GM19397 (cell line): ENCODE measurements around the gene CNTNAP2.

ENCODE experiments used
- ATAC-seq: cut with Tn5 transposase; IDR thresholded peaks from one replicate; pipeline ENCODE4 v1.9.1; 2021; ENCODE audit warnings: mild to moderate bottlenecking, moderate library complexity; ENCODE audit not compliant: unreplicated experiment

CNTNAP2 gene

DNA sequence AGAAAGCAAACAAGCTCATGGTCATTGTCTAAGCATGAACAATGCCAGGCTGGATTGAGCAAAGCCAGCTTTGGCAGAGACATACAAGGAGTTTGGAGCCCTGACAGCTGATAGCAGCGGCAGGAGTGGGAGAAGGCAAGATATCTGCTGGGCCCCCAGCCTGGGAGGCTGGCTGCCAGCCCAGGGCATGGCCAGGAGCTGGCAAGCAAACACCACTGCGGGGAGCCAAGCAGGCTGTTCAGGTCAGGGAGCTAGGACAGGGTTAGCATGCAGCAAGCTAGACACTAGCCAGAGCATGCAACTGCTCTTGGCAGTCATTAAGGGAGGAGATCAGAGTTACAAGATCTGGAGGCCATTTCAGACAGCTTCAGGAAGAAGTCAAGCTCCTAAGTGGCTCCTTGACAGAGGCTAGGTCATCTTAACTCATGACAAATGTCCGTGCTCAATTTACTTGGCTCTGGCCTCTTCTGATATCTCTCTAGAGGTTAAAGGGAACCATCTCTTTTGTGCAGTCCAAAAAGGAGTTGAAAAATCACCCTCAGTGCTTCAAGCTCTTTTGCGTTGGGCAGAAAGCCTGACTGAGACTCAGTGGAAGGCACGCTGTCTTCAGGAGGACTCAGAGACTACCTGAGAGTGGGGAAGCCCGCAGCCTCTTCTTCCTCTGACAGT, 2037.1 kb downstream of the CNTNAP2 start:
- ATAC-seq = no peak

DNA sequence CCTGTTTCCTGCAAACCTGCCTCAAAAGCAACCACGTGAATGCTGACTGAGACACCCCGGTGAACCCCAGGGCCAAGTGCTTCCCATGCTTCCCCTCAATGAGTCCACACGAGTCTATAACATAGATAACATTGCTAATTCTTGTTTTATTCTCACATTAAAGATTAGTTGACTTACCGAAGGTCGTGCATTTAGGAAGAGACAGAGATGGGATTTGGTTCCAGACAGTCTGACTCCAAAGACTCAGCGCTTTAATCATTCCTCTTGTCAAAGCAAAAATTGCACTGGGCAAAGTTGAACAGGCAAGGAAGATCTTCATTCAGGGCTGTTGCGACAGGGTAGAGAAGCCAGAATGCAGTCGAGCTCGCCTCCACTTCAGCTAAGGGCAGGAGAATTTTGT, 2038.4 kb downstream of the CNTNAP2 start:
- no peak for ATAC-seq

DNA sequence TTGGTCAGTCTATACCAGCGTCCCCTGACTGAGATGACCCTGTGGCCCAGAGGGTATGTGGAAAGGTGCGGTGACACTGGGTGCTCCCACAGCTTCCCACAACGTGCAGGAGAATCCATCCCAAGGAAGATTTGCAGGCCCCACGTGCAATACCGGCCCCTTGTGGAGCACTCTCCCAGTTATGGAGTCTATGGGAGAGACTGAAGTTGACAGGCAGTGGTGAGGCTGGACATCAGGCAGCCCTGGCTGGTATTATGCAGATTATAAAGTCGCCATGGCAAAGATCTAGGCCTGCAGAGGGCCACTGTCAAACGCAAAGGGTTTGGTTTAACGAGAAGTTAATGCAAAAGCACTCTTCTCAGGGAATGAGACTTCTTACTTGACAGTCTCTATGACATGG, 2039.2 kb downstream of the CNTNAP2 start:
- no peak for ATAC-seq

DNA sequence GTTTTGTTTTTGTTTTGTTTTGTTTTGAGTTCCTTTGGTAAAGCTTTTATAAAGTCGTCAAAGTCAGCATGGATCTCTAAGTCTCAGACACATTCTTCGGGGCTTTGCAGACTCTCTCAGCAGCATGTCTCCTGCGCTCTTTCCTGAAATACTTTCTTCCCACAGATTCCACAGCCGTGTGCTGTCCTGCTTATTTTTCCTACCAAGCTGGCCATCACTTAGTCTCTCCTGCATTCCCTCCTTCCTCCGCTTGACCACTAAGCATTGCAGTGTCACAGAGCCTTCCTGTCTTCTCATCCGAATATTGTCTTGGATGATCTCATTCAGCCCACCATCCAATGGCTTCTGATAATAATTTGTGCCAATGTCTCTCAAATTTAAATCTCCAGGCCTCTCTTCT, 2039.6 kb downstream of the CNTNAP2 start:
- ATAC-seq = no peak

DNA sequence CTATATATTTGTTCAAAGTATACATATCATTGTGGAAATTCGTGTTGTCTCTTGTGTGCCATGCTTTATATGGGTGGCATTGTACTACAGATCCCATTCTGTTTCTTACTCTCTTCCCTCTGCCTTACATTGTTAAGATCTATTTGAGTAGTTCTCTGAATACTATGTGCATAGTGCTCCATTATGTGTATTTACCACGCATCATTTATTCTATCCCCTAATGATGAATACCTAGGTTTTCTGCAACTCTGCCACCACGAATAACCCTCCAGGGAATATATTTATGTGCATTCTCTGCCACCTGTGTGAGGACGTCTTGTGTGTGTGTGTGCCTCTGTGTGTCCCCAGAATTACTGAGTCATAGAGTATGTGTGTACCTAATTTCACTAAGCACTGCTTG, 2042.7 kb downstream of the CNTNAP2 start:
- ATAC-seq = no peak

DNA sequence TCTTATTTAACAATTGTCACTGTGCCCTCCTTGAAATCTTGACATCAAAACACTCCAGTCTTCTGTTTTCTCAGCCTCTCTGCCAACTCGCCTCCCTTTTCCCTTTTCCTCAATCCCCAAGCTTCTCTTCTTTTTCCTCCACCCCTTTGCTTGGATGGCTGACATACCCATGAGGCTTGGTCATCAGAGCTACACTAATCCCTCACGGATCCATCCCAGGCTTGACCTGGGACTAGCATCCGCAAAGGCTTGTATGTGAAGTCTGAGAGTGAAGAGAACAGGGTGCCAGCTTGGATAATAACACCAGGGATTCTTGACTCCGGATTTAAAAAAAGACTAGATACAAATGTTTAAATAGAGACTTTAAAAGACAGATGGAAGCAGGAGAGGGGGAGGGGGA, 2045.2 kb downstream of the CNTNAP2 start:
- no peak for ATAC-seq

DNA sequence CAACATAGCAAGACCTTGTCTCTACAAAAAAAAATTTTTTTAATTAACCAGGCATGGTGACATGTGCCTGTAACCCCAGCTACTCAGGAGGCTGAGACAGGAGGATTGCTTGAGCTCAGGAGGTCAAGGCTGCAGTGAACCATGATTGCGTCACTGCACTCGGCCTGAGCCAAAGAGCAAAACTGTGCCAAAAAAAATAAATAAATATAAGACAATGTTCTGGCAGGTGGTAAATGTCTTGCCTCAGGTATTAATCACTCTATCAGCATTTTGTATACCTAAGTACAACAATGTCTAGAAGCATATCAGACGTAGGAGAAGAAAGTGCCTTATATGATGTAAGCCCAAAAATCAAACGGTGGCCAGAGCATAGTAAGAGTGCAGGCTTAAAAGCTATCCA, 2046.2 kb downstream of the CNTNAP2 start:
- no peak for ATAC-seq

DNA sequence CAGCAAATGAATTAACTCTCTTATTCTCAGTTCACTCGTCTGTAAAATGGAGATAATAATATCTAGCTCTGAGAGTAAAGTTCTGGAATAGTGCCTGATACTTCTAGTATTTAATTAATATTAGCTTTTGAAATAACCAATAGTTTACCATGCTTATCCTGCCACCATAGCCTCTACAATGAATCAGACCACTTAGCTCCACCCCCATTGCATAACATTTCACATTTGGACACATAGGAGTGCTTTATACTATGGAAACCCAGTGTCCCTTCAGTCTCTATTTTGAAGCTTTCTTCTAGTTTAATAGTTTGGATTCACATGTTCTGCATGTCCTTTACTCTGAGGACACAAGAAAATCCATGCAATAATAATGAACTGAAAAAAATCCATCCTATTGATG, 2046.6 kb downstream of the CNTNAP2 start:
- no peak for ATAC-seq

DNA sequence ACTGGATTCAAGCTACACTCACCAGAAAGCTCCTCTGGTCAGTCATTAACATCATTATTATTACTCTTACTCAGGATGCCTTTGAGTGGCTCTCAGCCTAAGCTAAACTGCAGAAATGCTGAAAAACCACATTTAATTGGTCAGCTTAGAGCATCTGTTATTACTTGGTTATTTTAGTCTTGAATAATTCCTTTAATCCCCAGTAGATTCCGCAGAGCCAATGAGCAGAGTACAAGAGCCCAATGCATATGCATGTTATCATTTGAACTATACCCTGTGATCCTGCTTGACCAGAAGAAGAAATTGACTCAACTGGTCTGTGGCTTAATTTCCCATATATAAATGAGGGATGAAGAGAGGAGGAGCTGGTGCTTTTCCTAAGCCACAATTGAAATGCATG, 2056.3 kb downstream of the CNTNAP2 start:
- no peak for ATAC-seq

DNA sequence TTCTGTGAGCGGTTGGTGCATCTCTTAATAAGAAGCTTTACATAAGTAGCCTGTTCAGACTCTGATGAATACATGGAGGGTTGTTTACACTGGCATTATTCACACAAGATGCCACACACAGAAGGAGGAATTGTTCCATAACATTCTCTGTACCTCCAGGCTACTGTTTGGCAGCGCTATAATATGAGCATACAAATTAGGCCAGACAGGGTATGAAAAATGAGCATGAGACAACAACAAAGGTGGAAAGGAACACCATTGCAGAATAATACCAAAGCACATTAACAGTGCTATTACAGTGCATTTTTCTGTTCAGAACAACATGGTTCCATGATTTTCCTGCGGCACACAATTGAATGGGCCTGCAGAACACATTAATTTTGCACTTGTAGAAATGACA, 2056.8 kb downstream of the CNTNAP2 start:
- no peak for ATAC-seq

DNA sequence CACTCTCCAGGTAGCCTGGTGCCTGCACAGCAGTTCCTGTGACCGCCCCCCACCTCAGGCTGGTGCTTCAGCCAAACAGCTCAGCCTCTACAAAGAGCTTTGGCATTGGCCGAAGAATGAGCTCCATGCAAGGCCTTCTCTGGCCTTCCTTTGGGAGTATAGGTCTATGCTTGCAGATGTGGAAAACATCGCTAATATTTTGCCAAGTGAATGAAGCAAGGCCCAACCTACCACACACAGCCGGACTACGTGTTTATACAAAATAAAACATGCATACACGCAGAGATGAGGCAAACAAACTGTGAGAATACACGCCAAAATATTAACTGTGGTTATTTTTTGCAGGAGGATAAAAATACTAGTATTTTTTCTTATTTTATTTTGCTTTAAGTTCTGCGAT, 2057.8 kb downstream of the CNTNAP2 start:
- ATAC-seq = no peak

DNA sequence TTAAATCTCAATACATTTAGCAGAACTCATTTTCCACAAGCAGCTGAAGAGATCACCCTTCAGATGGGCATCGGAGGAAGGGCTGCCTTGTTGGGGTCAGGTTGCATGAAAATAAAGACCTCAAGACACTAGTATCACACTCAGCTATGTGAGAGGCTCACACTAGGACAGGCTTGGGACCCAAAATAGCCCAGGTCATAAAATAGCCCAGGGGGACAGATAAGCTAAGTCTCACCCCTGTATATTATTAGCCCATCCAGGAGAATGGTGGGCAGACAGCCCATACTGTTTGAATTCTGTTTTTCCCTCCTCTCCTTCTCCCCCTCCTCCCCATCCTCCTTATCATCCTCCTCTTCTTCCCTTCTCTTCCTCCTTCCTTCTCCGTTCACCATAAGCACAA, 2058.9 kb downstream of the CNTNAP2 start:
- ATAC-seq = no peak

DNA sequence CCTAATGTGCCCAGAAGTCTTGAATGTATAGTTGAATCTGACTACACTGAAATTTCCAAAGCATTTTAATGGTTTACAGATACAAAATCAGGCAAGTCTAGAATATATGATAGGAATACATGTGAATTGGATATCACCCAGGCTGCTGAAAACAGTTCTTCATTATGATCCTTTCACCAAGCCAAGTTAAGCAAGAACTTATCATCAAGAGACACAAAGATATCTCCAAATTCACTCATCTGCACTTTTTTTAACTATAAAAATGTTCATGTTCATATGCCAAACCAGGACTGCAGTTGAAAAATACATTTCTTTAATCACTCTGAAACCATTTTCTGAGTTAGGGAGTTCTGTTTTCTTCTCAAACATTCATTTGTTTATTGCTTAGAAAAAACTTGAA, 2061.4 kb downstream of the CNTNAP2 start:
- ATAC-seq = no peak

DNA sequence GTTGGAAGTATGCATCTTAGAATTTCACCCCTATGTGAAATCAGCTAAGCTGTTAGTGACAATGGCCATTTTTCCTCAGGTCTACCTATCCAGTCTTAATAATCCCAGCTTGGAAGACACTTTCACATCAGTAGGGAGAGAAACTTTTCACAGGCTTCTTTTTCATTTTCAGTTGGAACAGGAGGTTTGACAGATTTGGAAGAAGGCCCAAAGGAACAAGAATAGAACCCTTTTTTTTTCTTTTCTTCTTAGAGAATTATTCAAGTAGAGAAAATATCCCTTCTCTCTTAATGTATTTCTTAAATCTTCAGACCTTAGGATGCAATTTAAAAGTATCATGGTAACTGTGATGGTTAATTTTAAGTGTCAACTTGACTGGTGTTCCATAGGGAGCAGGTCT, 2063.5 kb downstream of the CNTNAP2 start:
- ATAC-seq = no peak

DNA sequence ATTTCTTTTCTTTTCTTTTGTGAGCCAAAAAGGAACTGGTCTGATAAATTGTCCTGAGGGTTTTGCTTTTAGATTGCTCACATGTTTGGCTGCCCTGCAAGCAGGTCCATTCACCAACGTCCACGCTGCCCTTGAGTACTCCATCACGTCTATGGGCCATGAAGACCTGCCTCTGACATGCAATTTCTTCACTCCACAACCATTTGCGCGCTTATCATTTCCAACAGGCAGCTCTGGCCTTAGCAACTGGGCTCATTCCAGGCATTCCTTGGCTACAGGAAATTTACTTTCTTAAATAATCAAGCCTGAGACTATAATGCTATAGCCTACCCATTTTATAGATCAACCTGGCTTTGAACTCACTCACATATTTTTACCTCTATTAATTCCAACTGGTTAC, 2065.7 kb downstream of the CNTNAP2 start:
- no peak for ATAC-seq

DNA sequence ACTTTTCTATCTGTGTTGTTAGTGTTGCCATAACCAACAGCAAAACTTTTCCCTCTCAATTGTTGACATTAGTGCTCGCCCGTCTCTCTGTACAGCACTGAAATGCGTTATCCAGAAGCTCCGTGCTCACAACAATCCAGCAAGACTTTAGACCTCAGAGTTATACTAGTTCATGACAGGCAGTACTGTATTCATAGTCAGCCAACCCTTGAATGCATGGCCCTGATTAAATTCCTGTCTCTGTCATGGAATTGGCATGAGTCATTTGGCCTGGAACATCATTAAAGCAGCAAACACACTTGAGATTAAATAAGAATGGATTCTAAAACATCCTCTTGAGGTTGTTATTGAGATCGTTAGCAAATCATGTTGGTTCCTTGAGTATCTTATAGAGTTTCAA, 2068.4 kb downstream of the CNTNAP2 start:
- no peak for ATAC-seq

DNA sequence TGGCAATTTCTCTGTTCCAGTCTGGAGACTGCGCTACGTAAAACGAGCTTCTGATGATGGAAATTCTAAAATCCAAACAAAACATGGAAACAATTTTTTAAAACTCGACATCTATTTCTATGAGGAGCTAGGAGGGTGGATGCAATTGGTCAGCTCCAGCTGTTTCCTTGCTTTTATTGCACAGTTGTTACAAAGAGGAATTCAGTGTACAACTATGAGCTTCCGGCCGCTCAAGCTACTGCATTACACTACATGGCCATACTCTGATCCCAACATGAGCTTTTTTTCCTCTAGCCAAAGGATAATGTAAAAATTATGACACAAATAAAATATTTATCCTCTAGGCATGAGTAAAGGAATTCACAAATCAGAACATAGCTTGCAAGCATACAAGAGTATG, 2070.9 kb downstream of the CNTNAP2 start:
- ATAC-seq = no peak

DNA sequence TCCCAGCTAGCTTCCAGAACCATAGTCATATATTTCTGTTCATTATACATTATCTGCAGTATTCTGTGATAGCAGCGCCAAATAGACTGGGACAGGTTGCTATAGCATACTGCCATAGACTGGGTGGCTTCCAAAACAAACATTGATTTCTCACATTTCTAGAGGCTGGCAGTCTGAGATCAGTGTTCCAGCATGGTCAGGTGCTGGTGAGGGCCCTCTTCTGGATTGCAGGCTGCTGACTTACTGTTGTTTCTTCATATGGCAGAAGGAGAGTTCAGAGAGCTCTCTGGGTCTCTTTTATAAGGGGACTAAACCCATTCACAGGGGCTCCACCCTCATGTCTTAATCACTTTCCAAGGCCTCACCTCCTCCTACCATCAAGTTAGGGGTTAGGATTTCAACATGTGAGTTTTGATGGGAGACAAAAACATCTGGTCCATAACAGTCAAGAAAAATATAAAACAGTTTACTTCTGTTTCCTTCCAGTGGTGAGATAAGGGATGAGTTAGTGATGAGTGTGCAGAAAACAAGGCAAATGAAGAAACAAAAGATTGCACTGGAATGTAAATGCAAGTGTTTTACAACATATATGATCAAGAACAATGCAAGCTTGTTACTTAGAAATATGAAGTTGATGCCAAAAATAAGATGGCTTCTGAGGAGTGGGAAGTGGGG, 2074.9 kb downstream of the CNTNAP2 start:
- no peak for ATAC-seq

DNA sequence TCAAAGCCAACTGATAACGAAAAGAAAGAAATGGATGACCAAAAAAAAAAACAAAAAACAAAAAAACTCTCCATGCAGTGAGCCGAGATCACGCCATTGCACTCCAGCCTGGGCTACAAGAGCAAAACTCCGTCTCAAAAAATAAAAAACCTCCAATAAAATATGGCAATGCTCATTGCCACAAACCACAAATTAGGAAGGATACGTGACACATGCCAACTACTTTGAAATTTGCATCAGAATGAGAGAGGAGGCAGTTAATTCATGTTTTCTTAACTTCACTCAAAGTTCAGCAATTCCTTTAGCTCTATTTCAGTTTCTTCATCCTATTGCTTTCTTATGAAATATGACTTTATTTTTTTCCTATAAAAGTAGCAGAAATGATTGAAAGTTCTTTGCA, 2075.9 kb downstream of the CNTNAP2 start:
- ATAC-seq = no peak

DNA sequence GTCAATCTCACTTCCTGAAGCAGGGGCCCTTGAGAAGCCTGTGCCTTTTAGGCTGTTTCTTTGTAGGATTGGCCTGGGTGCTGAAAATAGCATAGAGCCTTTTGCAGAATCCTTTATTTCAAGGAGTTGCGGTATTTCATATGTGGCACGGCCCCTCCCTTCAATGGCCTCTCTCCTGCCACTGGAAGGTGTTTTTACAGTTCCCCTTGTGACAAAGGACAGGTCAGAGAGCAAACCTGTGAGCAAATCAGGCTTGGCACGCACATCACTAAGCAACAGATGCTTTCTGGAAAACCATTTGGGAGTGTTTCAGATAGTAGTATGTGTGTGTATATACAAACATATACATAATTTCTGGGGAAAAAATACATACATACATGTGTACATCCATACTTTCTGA, 2085.4 kb downstream of the CNTNAP2 start:
- ATAC-seq = no peak

DNA sequence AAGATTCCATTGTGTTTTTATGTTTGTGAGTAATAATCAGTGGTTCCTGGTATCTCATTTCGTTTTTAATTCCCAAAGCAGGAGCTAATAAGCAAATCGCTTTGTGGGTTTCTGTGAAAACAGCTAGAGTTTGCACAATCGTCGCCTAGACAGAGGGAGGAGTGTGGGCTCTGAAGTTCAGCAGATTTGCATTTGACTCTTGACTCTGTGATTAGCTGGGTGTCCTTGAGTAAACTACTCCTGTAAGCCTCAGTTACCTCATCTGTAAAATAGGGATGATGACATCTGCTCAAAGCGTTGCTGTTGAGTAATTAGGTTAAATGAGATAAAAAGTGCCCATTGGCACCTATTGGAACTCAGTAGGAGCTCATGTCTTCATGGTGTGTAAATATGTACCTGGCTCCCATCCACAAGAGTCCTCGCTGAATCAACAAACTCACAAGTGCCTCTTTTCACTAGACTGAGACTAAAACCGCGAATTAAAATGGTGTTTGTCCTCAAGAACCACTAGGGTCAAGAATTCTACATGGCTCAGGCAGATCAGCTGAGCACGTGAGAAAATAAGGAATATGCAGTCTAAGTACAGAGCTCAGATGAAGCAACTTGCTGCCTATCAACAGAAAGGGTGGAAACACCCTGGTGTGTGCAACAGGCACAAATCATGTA, 2088.2 kb downstream of the CNTNAP2 start:
- no peak for ATAC-seq

DNA sequence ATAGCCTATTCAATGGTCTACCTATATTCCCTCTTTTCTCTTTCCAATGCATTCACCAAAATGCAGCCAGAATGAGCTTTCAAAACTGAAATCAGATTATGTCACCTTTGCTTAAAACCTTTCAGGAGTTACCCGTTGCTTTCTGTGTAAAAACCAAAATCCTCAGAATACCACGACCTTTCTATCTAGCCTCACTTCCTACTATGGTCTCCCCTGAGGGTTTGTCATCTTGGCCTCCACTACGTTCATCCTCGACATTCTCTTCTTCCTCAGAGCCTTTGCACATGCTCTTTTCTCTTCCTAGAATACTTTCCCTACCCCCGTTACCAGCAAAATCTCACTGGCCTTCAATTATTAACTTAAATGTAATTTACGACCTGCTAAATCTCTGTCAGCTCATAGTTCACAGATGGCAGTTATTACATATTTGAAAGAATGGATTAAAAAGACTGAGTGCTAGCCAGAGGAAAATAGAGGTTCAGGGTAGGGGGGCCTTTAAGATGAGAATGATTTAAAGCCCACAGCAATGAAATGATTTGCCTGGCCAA, 2093.1 kb downstream of the CNTNAP2 start:
- no peak for ATAC-seq
